Muscle layer of duodenum (tissue), 2 donors: Measurements from ENCODE around the gene RASGRP3.

Source experiments
- H3K27ac ChIP-seq: one replicate; pipeline ENCODE4 v1.7.0; 2013; ENCODE audit warnings: mild to moderate bottlenecking, low read length
- H3K27me3 ChIP-seq: one replicate; pipeline ENCODE4 v1.7.0; 2013; ENCODE audit warnings: low read depth, mild to moderate bottlenecking, control low read depth, low read length
- H3K36me3 ChIP-seq, 2 donors: one replicate each; pipeline ENCODE4 v1.7.0; 2013; ENCODE audit warnings: low read length in 2 of 2, control low read depth in 1 of 2, mild to moderate bottlenecking in 1 of 2; ENCODE audit not compliant: insufficient read depth in 2 of 2, control insufficient read depth in 1 of 2
- H3K4me1 ChIP-seq, 2 donors: one replicate each; pipeline ENCODE4 v1.7.0; 2013; ENCODE audit warnings: low read length in 2 of 2, mild to moderate bottlenecking in 2 of 2, control low read depth in 1 of 2, moderate library complexity in 1 of 2; ENCODE audit not compliant: insufficient read depth in 2 of 2, control insufficient read depth in 1 of 2
- H3K4me3 ChIP-seq, 2 donors: one replicate each; pipeline ENCODE4 v1.7.0; 2013; ENCODE audit warnings: low read length in 2 of 2, low read depth in 1 of 2, mild to moderate bottlenecking in 1 of 2
- H3K9me3 ChIP-seq, 2 donors: one replicate each; pipeline ENCODE4 v1.7.0; 2013; ENCODE audit warnings: low read length in 2 of 2, control low read depth in 1 of 2, mild to moderate bottlenecking in 1 of 2; ENCODE audit not compliant: control insufficient read depth in 1 of 2
- donor health status: healthy.

The RASGRP3 gene

GRCh38 chr2:33513480-33513879, 37.0 kb downstream of the RASGRP3 start:
- no peak overlapping the region for H3K4me3 ChIP-seq
- H3K4me1 ChIP-seq = no peaks in the 10 kb centered on the region
- no peaks in the 10 kb centered on the region for H3K27me3 ChIP-seq
- no peak overlapping the region for H3K27ac ChIP-seq
- no peaks in the 10 kb centered on the region for H3K9me3 ChIP-seq
- H3K36me3 ChIP-seq = no peaks in the 10 kb centered on the region

GRCh38 chr2:33516456-33516995, 40.1 kb downstream of the RASGRP3 start:
- H3K9me3 ChIP-seq = no peaks in the 10 kb centered on the region
- no peak overlapping the region for H3K27ac ChIP-seq
- H3K27me3 ChIP-seq = no peaks in the 10 kb centered on the region
- H3K36me3 ChIP-seq = no peaks in the 10 kb centered on the region
- H3K4me1 ChIP-seq = peaks cover 0 to under 1% of the 10 kb centered on the region in 2 donors
- H3K4me3 ChIP-seq = no peak overlapping the region

- no peaks in the 10 kb centered on the region for H3K36me3 ChIP-seq
- H3K4me1 ChIP-seq = peaks cover 0 to 15% of the 10 kb centered on the region in 2 donors
- no peak overlapping the region for H3K27ac ChIP-seq
- H3K9me3 ChIP-seq = no peaks in the 10 kb centered on the region
- no peaks in the 10 kb centered on the region for H3K27me3 ChIP-seq
- H3K4me3 ChIP-seq = no peak overlapping the region
These were observed 41.8 kb downstream of the RASGRP3 start for GRCh38 chr2:33518200-33518599.

- no peaks in the 10 kb centered on the region for H3K36me3 ChIP-seq
These were observed 42.5 kb downstream of the RASGRP3 start for GRCh38 chr2:33518929-33519328.

GRCh38 chr2:33521791-33522281, 45.4 kb downstream of the RASGRP3 start:
- H3K27me3 ChIP-seq = no peaks in the 10 kb centered on the region
- H3K4me1 ChIP-seq = peaks cover 0 to 15% of the 10 kb centered on the region in 2 donors
- no peaks in the 10 kb centered on the region for H3K36me3 ChIP-seq
- no peak overlapping the region for H3K27ac ChIP-seq
- H3K4me3 ChIP-seq = no peak overlapping the region
- no peaks in the 10 kb centered on the region for H3K9me3 ChIP-seq

More at GRCh38 chr2:33518929-33519328, 42.5 kb downstream of the RASGRP3 start:
- H3K9me3 ChIP-seq = no peaks in the 10 kb centered on the region
- H3K4me1 ChIP-seq = peaks cover 0 to 15% of the 10 kb centered on the region in 2 donors
- H3K27ac ChIP-seq = no peak overlapping the region
- no peak overlapping the region for H3K4me3 ChIP-seq
- no peaks in the 10 kb centered on the region for H3K27me3 ChIP-seq

- H3K9me3 ChIP-seq = no peaks in the 10 kb centered on the region
- H3K36me3 ChIP-seq = no peaks in the 10 kb centered on the region
- H3K4me1 ChIP-seq = peaks cover 0 to 15% of the 10 kb centered on the region in 2 donors
- H3K27me3 ChIP-seq = no peaks in the 10 kb centered on the region
- H3K4me3 ChIP-seq = no peak overlapping the region
- H3K27ac ChIP-seq = no peak overlapping the region
These were observed 46.1 kb downstream of the RASGRP3 start for GRCh38 chr2:33522576-33522975.

- peaks cover 0 to 15% of the 10 kb centered on the region in 2 donors for H3K4me1 ChIP-seq
- no peaks in the 10 kb centered on the region for H3K27me3 ChIP-seq
- no peaks in the 10 kb centered on the region for H3K36me3 ChIP-seq
- no peaks in the 10 kb centered on the region for H3K9me3 ChIP-seq
- no peak overlapping the region for H3K4me3 ChIP-seq
- H3K27ac ChIP-seq = no peak overlapping the region
These were observed 49.2 kb downstream of the RASGRP3 start for GRCh38 chr2:33525666-33526065.

- no peaks in the 10 kb centered on the region for H3K27me3 ChIP-seq
- H3K36me3 ChIP-seq = no peaks in the 10 kb centered on the region
- H3K4me1 ChIP-seq = peaks cover 0 to 15% of the 10 kb centered on the region in 2 donors
- H3K4me3 ChIP-seq = no peak overlapping the region
- no peaks in the 10 kb centered on the region for H3K9me3 ChIP-seq
- H3K27ac ChIP-seq = no peak overlapping the region
These were observed 49.7 kb downstream of the RASGRP3 start for GRCh38 chr2:33526132-33526531.

- Histone ChIP-seq H3K9me3 (no peaks in the 10 kb centered on the region), H3K4me3 (no peak overlapping the region), H3K36me3 (no peaks in the 10 kb centered on the region)
These were observed 50.5 kb downstream of the RASGRP3 start for GRCh38 chr2:33526921-33527320.

GRCh38 chr2:33528441-33528950, 52.0 kb downstream of the RASGRP3 start:
- no peaks in the 10 kb centered on the region for H3K9me3 ChIP-seq
- no peaks in the 10 kb centered on the region for H3K4me1 ChIP-seq
- H3K4me3 ChIP-seq = no peak overlapping the region
- H3K27ac ChIP-seq = no peak overlapping the region
- no peaks in the 10 kb centered on the region for H3K27me3 ChIP-seq
- no peaks in the 10 kb centered on the region for H3K36me3 ChIP-seq

More at GRCh38 chr2:33526921-33527320, 50.5 kb downstream of the RASGRP3 start:
- Histone ChIP-seq H3K27ac (no peak overlapping the region), H3K4me1 (peaks cover 0 to 11% of the 10 kb centered on the region in 2 donors), H3K27me3 (no peaks in the 10 kb centered on the region)

GRCh38 chr2:33529771-33530481, 53.5 kb downstream of the RASGRP3 start:
- no peak overlapping the region for H3K27ac ChIP-seq
- no peaks in the 10 kb centered on the region for H3K27me3 ChIP-seq
- H3K4me1 ChIP-seq = no peaks in the 10 kb centered on the region
- H3K4me3 ChIP-seq = no peak overlapping the region
- no peaks in the 10 kb centered on the region for H3K9me3 ChIP-seq
- H3K36me3 ChIP-seq = no peaks in the 10 kb centered on the region
